Panc1 (cell line): ENCODE results near the gene RANBP17.

Source experiments
- CTCF ChIP-seq: fragments of 450-650 bp; IDR thresholded peaks from 2 replicates; pipeline ENCODE4 v1.5.1; 2017; ENCODE audit warnings: mild to moderate bottlenecking
- POLR2AphosphoS5 ChIP-seq: IDR thresholded peaks from 2 replicates; pipeline ENCODE4 v1.6.1; 2012; ENCODE audit warnings: mild to moderate bottlenecking, low read depth, low read length, moderate library complexity
- TCF7L2 ChIP-seq: IDR thresholded peaks from 2 replicates; pipeline ENCODE4 v1.6.1; 2011; ENCODE audit warnings: mild to moderate bottlenecking, low read depth, low read length, inconsistent platforms

GRCh38 chr5:170846846-170847245 is 15.0 kb upstream of the RANBP17 start:
- no peak for TF ChIP-seq CTCF
- no peak for TF ChIP-seq TCF7L2
- TF ChIP-seq POLR2AphosphoS5: no peak
